HAP-1 (cell line): Measurements from ENCODE around the gene VAMP1.

Experiments used
- DNase-seq, 2 experiments: peaks; one replicate each; pipeline ENCODE4 v3.0.0-alpha.2; 2016 to 2020; ENCODE audit warnings: low spot score in 2 of 2
- H3K27me3 ChIP-seq: fragments of 250-450 bp; sonication (Bioruptor Pico); 2 replicates; pipeline ENCODE4 v1.5.1; 2020; ENCODE audit warnings: low read depth, mild to moderate bottlenecking, moderate library complexity
- H3K36me3 ChIP-seq: fragments of 250-450 bp; sonication (Bioruptor Pico); replicated peaks from 2 replicates; pipeline ENCODE4 v1.5.1; 2020; ENCODE audit warnings: mild to moderate bottlenecking
- H3K4me1 ChIP-seq: fragments of 250-450 bp; sonication (Bioruptor Pico); 2 replicates; pipeline ENCODE4 v1.5.1; 2020; ENCODE audit warnings: mild to moderate bottlenecking
- H3K4me3 ChIP-seq: fragments of 250-450 bp; sonication (Bioruptor Pico); 2 replicates; pipeline ENCODE4 v1.5.1; 2020; ENCODE audit warnings: mild to moderate bottlenecking, moderate library complexity
- H3K9me3 ChIP-seq: fragments of 250-450 bp; sonication (Bioruptor Pico); 2 replicates; pipeline ENCODE4 v1.5.1; 2020; ENCODE audit warnings: mild to moderate bottlenecking, moderate library complexity
- in situ Hi-C: fragments of 300-500 bp; cut with MboI; formaldehyde crosslinking; loops from 3 replicates; pipeline ENCODE4 v1.14.3; 2020; ENCODE audit warnings: low sequenced_read_pairs, inconsistent platforms, mixed read lengths

VAMP1 gene

DNA sequence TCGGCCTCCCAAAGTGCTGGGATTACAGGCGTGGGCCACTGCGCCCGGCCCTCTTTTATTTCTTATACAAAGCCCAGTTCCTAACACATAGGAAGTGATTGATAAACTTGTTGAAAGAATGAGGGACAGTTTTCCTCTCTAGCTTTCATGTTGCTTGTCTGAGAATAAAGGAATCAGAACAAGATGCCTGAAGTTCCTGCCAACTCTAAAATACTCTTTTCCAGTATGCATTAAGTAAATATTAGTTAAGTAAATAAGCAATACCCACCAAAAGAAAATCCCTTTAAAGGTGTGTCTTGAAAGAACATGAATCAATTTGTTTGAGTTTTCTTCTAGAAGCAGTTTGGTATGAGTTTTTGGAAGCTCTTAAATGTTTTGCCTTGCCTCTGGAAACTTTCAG lies 50.1 kb downstream of the VAMP1 start:
- Histone ChIP-seq H3K4me3 (no peak overlapping the region), H3K4me1 (no peaks in the 10 kb centered on the region; the same call in 1 of the 2 replicates), H3K27me3 (no peaks in the 10 kb centered on the region), H3K36me3 (no peaks in the 10 kb centered on the region), H3K9me3 (no peaks in the 10 kb centered on the region)
- in situ Hi-C loops, result no loop called here
- DNase-seq, result no peak

DNA sequence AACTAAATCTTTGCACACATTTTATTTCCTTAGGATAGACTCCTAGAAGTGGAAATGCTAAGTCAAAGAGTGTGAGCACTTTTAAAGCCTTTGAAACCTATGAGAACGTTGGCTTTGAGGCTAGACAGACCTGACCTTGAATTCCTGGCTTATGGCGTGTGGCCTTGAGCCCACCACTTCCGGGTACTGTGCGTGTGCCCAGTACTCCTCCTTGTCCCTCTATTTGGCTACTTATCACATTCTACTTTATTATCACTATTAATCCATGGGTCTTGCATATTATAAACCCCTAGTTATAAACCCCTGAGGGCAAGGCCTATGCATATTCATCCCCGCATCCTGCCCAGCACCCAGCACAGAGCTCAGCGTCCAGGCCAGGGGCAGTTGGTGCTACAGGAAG lies 51.7 kb downstream of the VAMP1 start:
- in situ Hi-C loops, result no loop called here
- no peaks in the 10 kb centered on the region for H3K9me3 ChIP-seq
- no peak for DNase-seq
- H3K4me1 ChIP-seq, result no peaks in the 10 kb centered on the region; the same call in 1 of the 2 replicates
- no peaks in the 10 kb centered on the region for H3K27me3 ChIP-seq
- H3K36me3 ChIP-seq, result no peaks in the 10 kb centered on the region
- no peak overlapping the region for H3K4me3 ChIP-seq

DNA sequence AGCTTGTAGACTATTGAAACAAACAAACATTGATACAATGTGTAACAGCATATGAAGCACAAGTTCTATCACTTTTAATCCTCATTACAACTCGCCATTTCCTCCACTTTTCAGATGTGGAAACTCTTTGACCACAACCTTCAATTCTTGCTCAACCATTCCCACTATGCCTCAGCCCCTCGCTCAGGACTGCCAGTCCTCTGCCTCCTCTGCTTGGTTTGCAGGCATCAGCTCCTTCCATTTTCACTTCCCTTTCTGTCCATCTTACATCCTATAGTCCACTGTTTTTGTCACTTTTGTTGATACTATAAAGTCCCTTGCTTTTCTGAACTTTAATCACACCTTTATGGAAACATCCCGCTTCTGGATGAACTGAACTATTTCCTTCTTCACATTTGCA lies 53.9 kb downstream of the VAMP1 start:
- Histone ChIP-seq H3K36me3 (no peaks in the 10 kb centered on the region), H3K4me3 (no peak overlapping the region), H3K27me3 (no peaks in the 10 kb centered on the region), H3K4me1 (no peaks in the 10 kb centered on the region), H3K9me3 (no peaks in the 10 kb centered on the region)
- in situ Hi-C loops, result no loop called here
- DNase-seq, result no peak
